GM19452 (cell line): ENCODE results near the gene LMTK2.

Experiments
- ATAC-seq: cut with Tn5 transposase; IDR thresholded peaks from one replicate; pipeline ENCODE4 v1.9.1; 2021; ENCODE audit not compliant: unreplicated experiment

LMTK2 gene

DNA sequence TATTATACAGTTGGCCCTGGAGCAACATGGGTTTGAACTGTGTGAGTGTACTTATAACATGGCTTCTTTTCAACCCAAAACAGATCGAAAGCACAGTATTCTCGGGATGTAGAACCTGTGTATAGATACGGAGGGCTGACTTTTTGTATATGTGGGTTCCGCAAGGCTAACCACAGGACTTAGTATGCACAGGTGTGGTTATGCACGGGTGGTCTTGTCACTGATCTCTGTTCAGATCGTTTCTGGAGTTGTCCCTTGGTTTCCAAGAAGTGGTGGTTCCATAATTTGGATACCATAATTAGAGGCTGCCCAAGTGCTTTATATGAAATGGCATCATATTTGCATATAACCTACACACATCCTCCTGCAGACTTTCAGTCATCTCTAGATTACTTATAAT, 93.7 kb downstream of the LMTK2 start:
- ATAC-seq, result peak; percentile 43

DNA sequence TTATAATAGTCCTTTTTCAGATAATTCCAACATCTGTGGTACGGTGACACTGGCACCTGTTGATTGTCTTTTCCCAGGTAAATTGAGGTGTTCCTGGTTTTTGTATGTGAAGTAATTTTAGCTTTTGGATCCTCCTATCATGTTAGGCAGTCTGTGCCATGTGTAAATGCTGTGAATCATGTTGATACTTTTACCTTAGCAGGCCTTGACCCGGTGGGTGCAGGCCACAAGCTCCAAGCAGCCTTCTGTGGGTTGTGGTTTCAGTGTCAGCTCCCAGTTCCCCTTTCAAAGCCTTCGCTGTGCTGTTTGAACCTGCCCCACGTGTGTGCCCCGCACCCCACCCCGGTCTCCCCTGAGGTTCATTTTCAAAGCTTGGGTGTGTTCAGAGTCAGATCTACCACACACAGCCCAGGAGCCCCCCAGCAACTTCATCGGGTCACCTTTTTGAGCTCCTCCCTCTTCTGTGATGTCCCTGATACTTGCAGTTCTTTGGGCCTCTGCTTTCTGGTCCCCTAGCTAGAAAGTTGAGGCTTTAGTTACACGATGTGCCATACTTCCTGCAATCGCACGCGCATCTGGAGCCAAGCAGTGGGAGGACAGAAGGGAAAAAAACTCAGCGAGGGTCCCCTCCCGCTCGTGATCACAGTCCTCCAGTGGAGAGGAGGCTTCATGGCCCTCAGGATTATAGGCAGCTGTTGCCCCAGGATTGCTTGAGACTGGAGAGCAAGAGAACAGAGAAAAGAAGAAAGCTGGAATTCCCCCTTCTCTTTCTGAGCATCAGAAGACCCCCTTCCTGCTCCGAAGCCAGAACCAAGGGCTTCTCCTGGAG, 95.9 kb downstream of the LMTK2 start:
- peak; percentile 90 for ATAC-seq

DNA sequence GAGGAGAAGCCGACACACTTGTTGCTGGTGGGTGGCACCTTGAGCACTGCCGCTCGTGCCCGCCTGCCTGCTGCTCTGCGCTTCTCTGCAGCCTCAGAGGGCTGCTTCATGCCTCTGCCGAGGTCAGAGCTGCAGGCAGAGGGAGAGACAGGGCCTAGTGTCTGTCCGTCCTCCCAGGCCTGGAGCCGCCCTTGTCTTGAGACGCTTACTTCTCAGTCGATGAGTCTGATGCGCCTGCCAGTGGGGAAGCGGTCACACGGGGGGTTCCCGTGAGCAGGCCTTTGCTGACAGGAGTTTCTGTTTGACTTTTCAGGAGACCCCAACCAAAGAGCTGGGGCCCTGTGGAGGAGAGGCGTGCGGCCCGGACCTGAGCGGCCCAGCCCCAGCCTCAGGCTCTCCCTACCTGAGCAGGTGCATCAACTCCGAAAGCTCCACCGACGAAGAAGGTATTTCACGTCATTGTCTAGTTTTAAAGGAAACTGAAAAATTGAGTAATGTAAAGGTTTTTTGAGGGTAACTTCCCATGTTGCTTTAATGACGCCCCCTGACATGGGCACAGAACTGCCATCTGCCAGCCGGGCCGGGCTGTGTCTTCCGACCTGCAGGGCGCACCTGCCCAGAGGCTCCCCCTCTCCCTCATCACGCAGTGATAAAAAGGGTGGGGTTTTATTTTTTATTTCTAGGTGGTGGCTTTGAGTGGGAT, 96.8 kb downstream of the LMTK2 start:
- ATAC-seq, result no peak

DNA sequence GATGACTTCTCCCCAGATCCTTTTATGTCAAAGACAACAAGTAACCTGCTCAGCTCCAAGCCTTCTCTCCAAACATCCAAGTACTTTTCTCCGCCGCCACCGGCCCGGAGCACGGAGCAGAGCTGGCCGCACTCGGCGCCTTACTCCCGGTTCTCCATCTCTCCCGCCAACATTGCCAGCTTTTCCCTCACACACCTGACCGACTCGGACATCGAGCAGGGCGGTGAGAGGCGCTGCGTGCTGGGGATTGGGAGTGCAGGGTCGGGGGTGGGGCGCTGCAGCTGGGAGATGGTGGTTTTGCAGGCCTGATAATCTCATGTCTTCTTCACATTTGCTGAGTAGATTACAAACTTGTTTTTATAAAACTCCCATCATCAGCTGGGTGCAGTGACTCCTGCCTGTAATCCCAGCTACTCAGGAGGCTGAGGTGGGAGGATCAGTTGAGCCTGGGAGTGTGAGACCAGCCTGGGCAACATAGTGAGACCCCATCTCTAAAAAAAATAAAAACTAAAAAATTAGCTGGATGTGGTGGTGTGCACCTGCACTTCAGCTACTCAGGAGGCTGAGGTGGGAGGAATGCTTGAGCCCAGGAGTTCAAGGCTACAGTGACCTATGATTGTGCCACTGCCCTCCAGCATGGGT, 97.4 kb downstream of the LMTK2 start:
- no peak for ATAC-seq

DNA sequence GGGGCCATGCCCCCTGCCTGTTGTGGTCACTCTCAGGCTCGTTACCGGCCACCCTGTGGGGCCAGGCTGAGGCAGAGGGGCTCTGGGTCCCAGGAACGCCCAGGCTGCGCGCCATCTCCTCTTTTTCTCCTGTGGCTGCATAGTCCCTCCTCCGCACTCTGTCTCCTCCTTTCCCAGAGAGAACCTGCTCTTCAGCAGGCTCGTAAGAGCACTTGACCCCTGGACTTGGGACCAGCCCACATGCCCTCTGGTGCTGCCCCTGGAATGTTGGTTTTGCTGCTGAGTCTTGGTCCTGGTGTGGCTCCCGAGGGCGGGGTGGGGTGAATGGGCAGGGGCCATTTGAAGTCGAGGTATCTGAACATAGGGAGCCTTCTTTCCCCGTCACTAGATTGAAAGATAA, 98.0 kb downstream of the LMTK2 start:
- ATAC-seq, result no peak

DNA sequence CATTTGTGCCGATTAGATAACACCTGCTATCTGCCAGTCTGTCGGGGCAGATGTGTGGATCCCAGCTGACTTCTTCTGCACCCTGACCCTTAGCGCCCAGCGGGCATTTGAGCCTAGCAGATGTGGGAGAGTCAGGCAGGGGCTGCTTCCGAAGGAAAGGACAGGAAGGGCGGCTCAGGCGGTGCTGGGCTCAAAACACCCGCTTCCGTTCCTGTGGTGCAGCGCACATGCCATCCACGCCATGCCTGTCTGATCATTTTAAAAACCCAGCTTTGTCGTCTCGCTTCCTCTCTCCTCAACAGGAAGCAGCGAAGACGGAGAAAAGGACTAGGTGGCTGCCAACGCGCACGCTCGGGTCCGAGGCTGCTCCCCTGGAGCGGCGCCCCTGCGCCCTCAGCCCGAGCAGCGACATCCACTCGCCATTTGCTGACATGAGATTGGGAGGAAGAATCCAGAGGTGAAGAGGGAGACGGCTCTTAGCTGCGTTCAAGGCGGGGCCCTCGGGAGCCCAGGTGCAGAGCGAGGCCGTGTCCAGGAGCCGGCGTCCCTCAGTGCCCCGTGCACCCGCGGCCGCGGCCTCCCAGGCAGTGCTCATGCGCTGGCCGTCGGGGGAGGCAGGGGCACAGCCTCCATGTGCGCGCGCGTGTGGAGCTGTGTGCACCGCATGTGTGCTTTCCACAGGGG, 98.6 kb downstream of the LMTK2 start:
- ATAC-seq, result no peak

DNA sequence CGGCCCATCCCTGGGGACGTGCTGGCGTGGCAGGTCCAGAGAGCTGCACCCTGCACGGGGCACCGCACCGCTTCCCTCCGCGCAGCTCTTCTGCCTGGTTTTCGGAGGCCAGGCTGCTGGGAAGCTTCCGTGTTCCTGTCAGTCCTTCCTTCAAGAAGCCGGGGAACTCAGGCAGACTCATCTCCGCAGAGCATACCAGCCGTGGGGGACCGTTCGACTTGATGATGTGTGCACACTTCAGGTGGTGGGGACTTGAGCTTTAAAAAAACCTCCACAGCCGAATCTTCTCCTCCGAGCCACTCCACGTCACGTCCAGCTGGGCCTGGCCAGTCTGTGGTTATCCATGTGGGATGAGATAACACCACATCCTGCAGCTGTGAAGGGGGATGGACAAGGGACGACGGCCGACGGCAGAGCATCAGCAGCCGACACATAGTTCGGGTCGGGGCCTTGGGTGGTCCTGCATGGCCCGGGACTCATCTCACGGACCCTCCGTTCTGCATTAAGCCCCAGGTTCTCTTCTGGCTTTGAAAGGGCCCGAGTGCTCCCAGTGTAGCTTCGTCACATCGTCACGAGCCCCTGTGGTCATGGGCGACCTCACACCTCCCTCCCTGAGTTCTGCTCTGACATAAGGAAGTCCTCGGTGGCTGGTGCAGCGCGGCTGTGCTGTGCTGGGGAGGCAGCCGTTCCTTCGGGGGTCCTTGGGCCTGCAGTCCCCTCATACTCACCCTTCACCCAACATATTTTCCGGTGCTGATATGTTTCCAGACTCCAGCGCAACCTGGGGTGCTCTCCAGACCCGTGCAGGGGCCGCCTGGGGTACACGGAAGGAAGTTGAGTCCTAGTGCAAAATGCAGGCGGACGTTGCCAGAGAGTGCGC, 100.0 kb downstream of the LMTK2 start:
- no peak for ATAC-seq

DNA sequence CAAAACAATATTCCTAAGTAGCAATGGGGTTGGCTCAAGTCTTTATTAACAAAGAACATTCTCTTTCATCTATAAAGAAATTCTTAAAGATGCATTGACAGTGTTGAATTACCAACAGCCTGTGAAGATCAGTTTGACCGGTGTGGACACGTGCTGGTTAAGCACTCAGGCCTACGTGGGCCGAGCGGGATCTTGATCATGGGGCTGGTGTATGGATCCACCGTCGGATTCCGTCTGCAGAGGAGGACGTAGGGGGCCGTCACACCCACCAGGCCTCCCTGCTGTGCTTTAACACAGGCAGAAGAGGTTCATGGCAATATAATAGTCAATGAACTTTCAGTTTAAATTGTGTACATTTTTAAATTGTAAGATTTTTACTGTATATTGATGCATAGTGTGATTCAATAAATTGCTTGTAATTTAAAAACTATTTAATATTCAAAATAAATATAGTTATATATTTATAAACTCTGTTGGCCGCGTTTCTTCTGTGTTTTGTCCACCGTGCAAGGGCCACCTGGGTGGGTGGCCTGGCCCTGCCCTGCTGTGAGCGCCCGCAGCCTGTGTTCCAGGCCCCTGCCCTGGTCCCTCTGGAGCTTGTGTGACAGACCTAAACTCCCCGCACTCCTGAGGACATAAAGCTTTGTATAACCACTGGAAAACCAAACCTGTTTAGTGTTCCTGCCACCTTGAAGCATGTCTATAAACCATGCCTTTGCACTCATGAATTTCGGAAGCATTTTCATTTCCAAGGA, 102.7 kb downstream of the LMTK2 start:
- no peak for ATAC-seq

DNA sequence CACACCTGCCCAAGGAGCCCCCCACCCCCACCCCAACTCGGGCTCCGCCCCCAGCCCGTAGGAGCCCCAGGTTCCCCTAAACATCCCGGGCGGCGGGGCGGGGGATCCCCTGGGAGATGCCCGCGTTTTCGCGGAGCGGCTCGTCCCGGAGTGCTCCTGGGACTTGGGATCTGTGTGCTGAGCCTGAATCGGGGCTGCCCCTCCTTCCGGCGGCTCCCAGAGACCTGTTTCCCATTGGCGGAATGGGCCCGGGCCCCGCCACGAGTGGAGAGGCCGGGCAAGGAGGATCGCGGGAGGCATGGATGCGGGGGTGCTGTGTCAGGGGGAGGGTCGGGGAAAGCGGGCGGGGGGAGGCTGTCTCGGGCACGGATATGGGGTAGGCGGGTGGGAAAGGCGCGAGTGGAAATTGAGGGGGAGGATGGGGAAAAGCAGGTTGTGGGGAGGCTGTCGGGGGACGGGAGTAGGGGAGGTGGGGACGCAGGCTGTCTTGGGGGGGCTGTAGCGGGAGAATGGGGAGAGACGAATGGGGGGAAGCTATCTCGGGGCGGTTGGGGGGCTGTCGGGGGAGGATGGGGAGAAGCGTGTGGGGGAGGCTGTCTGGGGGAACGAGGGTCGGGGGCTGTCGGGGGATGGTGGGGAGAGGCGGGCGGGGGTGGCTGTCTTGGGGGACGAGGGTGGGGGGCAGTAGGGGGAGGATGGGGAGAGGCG, 104.0 kb downstream of the LMTK2 start:
- ATAC-seq, result no peak

DNA sequence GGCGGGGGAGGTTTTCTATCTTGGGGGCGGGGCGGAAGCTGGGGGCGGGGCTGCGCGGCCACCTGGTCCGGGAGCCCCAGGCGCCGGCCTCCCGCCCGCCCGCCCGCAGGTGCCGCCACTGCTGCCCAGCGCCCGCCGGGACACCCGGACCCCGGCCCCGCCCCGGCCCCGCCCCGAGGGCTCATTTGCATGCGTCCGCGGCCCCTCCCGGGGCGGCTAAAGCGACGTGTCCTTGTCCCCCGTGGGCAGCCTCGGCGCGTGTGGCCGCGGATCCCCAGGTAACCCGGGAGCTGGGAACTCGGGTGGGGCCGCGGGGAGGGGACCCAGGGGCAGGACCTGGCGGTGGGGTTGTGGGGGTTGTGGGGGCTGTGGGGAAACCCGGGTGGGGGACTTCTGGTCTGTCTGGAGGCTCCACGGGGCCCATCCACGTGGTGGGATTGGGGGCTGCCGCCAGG, 104.6 kb downstream of the LMTK2 start, which contains the start of gene BHLHA15:
TSS of gene BHLHA15 (plus strand) at position 219 of the 455 bp plus-strand sequence. CDS start 871 bp downstream, outside the sequence.
- ATAC-seq, result no peak

DNA sequence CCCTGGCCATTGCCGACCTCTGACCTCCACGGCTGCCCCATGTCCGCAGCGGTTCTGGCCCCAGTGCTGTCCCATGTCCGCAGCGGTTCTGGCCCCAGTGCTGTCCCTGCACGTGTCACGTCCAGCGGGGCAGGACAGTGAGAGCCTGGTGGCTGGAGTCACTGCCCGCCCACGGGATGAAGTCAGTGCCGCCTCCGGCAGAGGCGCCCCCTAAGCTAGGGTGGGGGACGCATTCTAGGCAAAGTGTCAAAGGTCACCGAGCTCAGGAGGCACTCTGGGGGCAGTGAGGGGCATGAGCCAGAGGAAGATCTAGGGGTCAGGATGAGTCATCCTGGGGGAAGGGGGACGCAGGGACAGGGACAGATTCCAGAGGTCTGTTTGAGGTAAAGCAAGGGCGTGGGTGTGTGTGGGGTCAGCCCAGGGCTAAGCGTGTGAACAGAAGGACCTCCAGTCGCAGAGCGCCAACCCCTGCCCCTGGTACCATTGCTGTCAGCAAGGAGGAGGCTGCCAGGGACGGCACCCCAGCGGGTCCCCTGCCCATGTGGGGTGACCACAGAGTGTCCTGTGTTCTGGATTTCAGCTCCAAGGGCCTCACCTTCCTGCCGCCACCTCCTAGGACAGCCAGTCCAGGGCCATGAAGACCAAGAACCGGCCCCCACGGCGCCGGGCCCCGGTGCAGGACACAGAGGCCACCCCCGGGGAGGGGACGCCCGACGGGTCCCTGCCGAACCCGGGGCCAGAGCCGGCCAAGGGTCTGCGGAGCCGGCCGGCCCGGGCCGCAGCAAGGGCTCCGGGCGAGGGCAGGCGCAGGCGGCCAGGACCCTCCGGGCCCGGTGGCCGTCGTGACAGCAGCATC, 105.2 kb downstream of the LMTK2 start:
- no peak for ATAC-seq

DNA sequence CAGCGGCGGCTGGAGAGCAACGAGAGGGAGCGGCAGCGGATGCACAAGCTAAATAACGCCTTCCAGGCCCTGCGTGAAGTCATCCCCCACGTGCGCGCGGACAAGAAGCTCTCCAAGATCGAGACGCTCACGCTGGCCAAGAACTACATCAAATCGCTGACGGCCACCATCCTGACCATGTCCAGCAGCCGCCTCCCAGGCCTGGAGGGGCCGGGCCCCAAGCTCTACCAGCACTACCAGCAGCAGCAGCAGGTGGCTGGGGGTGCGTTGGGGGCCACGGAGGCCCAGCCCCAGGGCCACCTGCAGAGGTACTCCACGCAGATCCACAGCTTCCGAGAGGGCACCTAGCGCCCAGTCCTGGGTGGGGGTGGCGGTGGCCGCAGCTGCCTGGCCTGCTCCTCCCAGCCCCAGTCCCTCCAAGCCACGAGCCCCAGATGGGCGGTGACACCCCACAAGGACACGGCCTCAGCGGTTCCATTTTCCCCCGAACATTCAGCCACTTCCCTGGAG, 105.9 kb downstream of the LMTK2 start:
- no peak for ATAC-seq

DNA sequence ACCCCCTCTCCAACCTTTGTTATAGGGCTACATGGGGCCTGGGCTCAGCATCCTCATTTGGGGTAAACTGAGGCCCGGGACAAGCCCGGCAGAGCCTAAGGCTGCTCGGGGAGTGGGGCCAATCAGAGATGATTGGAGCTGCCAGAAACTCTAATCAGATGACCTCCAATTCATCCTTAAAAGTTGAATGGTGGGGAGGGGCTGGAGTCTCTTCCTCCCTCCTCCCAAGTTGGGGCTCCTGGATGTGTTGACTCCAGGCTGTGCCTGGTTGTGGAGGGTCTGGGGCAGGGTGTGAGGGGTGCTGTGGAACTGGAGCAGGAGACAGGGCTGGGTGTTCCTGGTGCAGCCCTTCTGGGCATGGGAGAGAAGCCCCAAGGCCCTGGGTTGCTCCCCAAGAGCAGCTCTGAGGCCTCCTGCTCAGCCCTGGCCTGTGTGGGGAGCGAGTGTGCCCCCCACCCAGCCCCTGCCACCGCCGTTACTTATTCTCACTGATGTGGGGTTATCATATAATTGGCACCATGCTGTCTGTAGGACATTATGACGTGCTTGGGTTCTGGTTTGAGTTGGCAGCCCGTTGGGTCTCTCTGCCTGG, 106.7 kb downstream of the LMTK2 start:
- ATAC-seq, result no peak

DNA sequence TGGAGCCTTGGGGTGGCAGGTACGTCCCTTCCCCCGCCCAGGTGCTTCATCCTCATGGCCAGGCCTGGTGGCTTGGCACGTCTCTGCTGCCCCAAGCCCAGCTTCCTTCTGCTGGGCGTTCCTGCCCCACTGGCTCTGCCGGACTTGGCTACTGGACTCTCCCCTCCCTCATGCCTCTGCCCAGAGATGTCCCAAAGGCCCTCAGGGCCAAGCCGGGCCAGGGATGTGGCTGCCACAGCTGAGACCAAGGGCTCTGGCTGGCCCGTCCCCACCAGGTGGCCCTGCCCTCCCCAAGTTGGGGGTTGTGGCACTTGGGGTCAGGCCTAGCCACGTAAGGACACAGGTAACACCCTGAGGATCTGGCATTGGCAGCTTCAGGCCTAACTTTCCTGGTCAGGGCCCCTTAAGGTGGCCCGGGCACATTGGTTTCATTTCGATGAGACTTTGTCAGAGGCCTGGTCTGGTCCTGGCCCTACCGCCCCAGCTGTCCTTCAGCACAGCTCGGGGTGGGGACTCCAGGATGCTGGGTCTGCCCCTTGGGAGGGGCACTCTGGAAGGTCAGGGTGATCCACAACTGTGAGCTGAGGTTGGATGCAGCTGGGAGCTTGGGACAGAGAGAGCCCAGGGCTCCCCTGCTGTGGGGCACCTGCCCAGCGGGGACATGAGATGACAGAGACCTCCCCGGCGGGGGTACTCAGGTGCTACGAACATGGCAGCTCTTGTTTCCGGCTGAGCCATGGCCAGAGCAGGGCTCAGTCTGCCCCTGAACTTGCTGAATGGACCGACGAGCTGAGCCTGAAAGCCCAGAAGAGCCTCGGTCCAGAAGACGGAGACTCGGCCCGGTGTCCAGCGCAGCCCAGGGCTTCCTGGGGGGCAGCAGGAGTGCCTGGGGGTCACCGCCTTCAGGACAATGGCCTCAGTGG, 107.5 kb downstream of the LMTK2 start:
- ATAC-seq, result no peak

DNA sequence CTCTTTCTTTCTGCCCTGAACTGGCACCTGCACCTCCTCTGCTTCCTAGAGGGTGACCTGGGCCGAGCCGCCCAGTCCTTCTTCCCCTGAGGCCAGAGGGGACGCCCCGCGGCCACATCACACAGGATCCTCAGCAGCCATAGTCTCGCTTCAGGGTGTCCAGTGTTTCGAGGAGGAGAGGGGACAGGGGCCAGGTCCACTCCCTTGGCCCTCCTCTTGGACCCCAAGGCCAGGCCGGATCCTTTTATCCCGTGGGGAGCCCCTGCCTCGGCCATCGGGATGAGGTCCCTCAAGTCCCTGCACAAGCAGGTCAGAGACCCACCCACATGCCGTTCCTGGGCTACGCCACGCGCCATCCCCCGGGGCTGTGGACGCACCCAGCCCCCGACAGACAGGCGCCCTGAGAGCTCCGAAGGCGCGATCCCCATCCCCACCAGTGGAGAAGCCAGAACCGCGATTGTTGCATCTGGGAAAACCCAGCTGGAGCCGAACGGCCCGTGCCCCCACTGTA, 108.2 kb downstream of the LMTK2 start:
- ATAC-seq, result no peak
